Aortic smooth muscle cell (primary cell): ENCODE measurements around the gene KIRREL1. TPM values are rescaled to one million over a fixed set of nuclear protein-coding genes. Genes with fewer than 3 reads are reported as not detected.

ENCODE experiments used
- total RNA-seq: library from RNA; depleted of rRNA; stranded (reverse); fragments of >200 nt; gene quantifications from 2 replicates; pipeline ENCODE4 v1.2.3, GENCODE V29; 2014

The KIRREL1 gene
- total RNA-seq = 98.1 and 101 TPM in 2 replicates

DNA sequence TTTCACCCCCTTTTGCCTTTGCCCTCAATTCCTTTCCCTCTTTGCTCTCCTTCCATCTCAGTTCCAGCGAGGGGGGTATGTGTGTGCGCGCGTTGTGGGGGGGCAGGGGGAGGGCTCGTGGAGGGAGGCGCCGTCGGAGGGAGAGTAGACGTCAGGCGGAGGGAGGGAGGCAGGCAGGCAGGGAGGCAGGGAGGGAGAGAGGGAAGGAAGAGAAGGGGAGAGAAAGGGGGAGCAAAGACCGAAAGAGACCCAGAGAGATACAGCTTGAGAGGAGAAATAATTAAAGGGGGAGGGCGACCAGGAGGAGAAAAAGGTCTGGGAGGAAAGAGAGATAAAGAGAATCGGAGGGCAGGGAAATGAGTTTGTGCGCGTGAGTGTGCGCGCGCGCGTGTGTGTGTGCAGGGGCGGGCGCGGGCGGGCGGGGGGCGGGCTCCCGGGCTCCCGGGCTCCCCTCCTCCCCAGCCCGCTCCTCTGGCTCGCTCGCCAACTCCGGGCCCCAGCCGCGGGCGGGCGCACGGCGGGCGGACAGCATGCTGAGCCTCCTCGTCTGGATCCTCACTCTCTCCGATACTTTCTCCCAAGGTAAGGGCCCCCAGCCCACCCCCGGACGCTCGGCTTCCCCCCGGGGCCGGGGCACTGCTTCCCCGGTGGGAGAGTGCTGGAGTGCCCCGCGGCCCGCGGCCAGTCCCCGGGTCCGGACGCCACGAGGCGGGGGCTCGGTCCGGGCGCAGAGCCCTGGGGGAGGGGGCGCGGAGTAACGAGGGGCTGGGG lies at the start of gene KIRREL1:
Gene KIRREL1 (plus strand): TSS at position 499 of the 771 bp plus-strand sequence. CDS start 32 bp downstream, at position 531.

Other genes starting within 250 kb of the KIRREL1 start
- not detected in 2 replicates for gene FCRL2, start 216.5 kb upstream of the KIRREL1 start, total RNA-seq
- not detected in 2 replicates for gene FCRL1, start 173.5 kb upstream of the KIRREL1 start, total RNA-seq
- gene CD5L, start 151.8 kb upstream of the KIRREL1 start, total RNA-seq = not detected in 2 replicates
- under 0.01 TPM in 1 of 2 replicates, not detected in the other for gene CD1D, start 187.2 kb downstream of the KIRREL1 start, total RNA-seq